Measurements from ENCODE around the gene MED13L.

DNA sequence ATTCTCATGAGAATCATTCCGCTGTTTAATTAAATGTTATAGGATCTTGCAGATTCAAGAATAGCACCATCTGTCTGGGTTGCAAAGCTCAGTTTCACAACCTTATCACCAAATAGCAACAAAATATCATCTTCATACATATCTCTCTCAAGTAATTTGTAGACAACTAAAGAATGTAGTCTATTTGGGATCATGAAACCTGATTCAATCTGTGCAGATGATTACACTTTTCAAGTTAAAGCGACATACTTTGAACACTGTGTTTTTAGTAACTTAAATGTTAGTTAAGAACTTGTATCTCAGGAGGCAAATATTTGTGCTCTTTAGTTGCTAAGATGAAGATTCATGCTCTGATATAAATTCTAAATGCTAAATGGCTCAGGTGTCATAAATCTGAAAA lies 14.8 kb downstream of the MED13L start:
- TF ChIP-seq, protein P1, sequence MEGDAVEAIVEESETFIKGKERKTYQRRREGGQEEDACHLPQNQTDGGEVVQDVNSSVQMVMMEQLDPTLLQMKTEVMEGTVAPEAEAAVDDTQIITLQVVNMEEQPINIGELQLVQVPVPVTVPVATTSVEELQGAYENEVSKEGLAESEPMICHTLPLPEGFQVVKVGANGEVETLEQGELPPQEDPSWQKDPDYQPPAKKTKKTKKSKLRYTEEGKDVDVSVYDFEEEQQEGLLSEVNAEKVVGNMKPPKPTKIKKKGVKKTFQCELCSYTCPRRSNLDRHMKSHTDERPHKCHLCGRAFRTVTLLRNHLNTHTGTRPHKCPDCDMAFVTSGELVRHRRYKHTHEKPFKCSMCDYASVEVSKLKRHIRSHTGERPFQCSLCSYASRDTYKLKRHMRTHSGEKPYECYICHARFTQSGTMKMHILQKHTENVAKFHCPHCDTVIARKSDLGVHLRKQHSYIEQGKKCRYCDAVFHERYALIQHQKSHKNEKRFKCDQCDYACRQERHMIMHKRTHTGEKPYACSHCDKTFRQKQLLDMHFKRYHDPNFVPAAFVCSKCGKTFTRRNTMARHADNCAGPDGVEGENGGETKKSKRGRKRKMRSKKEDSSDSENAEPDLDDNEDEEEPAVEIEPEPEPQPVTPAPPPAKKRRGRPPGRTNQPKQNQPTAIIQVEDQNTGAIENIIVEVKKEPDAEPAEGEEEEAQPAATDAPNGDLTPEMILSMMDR (IDR thresholded peaks at IDR 0.05; ENCODE audit: low read depth, low read length, missing input control): no peak
- TF ChIP-seq JUND (IDR thresholded peaks at IDR 0.05) (no peak), GABPA (IDR thresholded peaks at IDR 0.05 in 1 of 2, conservative IDR thresholded peaks at IDR 0.05 in 1 of 2) (no peak), SP1 (IDR thresholded peaks at IDR 0.05) (no peak), HNF4G (IDR thresholded peaks at IDR 0.05) (no peak)
